Endometrium (tissue), 2 donors: ENCODE data around the gene HTRA3.
"Not testable (repeated sequence)": the region's sequence is repeated elsewhere in the genome, so short reads cannot be mapped to it uniquely, and the experiment has no call there.

Experiments used
- FAIRE-seq: peaks from 2 replicates; lab custom pipeline; 2012; peaks lifted over from hg19 to GRCh38; lab: Jason Lieb, UNC
- donor health status: control.
- donor health status: control.

HTRA3 gene

DNA sequence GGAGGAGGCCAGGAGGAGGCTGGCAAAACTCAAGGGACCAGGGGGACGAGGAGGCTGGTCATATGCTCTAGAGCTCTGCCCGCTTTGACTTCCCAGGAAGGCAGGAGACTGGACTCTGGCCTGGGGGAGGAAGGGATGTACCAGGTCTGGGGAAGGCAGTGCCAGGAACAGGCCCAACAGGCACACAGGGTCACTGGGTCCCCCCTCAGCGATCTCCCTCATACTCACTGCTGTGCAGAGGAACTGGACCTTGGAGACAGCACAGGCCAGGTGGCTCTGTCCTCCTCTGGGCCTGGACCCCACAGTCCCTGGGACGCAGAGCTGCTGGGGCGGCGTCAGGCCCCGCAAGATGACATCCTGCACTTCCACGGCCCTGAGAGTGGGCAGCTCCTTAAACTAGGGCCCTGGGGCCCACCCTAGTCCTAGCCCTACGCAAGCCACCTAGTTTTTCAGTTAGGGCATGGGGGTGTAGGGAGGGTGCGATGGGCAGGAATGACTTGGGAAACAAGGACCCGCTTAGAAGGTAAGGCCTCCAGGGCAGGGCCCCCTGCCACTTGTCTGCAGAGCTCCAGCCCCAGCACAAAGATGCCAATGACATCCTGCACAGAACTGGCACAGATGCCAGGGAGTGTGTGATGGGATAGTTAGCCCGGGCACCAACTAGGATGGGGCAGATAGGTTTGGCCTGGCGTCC is 59.5 kb downstream of the HTRA3 start:
- FAIRE-seq: no peak

DNA sequence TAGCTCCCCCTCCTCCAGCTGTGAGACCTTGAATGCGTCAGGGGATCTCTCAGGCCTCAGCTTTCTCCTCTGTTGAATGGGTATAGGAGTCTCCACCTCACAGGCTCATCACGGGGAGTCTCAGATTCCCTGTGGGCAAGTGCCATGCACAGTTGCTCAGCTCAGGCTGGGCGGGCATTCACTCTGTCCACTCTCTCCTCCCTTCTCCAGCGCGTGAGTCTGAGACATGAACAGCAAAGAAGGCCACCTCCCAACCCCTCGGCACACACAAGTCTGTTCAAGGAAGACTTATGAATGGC is 60.0 kb downstream of the HTRA3 start:
- no peak for FAIRE-seq

DNA sequence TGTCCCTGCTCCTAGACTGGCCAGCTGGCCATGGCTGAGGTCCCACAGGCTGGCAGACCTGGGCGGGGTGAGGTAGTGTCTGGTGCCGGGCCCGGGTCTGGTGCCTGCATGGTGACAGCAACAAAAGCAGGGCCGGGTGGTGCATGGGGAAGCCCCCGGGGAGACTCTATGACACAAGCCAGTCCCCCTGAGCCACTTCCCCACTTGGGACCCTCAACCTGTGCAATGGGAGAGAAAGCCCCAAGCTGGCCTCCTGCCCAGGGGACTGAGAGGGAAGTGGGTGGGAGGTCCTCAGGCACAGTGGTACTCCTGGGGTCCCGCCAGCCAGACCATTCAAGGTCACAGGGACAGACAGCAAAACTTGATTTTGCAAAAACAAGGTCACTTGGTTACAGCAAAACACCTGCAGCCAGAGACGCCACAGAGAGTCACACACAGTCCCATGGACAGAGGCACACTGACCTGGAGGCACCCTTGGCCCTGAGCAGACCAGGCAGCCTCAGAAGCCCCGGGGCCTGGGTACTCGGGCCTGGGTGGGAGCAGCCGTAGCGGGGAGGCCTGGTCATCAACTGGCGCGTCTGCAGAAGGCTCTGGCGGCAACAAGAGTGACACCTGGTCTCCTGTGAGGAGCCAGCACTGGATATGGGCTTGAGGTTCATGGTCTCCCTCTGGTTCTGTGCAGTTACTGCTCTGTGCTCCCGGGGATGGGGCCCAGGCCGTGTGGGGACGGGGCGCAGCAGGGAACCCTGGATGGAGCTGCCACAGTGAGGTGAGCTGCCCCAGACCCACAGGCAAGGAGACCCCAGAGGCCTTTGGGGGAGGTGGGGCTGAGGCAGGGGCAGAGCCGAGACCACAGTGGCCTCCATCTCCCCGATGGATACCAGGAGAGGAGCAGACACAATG is 60.6 kb downstream of the HTRA3 start:
- FAIRE-seq: no peak

DNA sequence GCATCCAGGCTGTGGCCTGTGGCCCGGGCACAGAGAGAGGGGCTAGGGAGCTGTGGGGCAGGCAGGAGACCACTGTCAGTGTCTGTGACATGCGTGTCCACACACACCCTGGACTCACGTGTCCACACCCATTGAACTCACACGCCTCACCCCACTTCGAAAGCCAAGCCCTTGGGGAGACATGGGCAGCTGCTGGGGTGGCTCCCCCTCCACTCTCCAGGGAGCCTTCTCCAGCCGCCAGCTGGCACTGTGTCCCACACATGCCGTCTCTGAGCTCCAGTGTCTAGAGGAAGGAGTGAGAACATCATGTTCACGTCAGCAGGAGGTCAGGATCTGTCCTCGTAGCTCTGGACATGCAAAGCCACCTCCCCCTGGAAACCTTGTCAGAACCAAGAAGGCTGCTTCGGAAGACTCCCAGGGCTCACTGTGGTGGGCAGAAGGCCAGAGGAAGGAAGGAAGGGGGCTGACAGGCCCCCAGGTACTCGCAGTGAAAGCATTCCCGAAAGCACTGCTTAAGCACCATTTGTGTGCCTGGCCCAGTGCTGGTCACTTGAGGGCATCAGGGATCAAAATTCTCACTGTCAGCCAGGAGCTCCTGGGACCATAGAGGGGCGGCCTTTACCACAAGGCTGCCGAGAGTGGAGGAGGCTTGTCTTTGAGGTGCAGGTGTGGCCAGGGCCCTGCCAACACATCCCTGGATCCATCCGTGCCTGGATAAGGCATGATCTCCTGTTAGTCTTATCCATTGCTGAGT is 61.4 kb downstream of the HTRA3 start:
- FAIRE-seq: no peak

DNA sequence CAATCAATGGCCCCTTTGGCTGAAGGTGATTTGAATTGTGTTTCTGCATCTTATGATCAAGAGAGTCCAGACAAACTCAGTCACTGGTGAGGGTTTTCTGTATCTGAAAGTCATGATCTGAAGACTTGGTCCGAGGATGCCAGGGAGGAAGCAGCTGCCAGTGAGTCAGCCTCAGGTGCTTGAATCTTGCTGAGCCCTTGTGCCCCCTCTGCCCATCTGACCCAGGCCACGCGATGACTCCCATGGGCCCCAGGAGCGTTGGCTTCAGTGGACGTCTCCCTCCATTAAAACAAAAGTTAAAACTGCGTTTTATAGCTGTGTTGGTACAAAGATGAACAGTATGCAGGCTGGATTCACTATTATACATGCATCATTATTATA is 62.0 kb downstream of the HTRA3 start:
- no peak for FAIRE-seq

DNA sequence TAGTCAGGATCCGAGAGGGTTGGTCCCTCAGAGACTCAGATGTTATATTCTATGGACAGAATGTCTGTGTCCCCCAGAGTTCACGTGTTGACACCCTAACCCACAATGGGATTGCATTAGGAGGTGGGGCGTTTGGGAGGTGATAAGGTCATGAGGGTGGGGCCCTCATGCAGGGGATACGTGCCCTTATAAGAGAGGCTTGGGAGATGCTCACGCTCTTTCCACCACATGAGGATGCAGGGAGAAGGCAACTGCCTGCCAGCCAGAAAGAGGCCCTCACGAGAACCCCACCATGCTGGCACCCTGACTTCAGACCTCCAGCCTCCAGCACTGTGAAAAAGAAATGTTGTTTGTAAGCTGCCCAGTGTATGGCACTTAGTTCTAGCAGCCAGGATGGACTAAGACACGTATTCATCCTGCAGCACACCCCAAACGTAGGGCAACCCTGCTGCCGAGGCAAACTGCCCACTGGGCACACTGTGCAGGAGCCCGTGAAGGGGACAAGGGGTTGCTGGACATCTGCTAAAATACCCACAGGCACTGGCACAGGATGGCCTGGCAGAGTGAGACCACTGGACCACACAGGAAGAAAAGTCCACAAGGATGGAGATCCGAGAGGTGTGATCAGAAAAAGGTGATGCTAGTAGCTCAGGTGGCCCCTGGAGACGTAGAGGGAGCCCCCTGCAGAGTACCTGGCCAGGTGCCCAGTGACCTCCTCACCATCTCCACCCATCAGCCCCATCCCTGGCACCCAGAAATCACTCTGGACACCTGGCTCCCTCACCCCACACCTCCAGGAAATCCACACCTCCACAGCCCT is 62.7 kb downstream of the HTRA3 start:
- FAIRE-seq: no peak

DNA sequence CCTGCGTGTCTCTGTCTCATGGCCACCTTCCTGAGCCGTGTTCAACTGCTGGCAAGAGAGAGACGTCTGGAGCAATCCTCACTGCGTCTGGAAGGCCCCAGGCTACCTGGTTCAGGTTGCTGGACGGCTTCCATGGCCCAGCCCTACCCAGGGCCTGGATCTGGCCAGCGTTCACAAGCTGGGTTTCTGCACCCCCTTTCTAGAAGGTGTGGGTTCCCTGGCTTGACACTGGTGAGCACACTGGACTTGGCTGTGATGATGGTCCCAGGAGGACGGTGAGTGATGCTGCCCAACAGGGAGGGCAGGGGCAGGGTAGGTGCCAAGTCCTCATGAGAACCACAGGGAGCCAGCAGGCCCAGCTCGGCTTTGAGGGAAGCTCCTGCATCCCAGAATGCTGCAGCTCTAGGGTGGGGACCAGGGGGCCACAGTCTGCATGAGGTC is 63.4 kb downstream of the HTRA3 start:
- no peak for FAIRE-seq

DNA sequence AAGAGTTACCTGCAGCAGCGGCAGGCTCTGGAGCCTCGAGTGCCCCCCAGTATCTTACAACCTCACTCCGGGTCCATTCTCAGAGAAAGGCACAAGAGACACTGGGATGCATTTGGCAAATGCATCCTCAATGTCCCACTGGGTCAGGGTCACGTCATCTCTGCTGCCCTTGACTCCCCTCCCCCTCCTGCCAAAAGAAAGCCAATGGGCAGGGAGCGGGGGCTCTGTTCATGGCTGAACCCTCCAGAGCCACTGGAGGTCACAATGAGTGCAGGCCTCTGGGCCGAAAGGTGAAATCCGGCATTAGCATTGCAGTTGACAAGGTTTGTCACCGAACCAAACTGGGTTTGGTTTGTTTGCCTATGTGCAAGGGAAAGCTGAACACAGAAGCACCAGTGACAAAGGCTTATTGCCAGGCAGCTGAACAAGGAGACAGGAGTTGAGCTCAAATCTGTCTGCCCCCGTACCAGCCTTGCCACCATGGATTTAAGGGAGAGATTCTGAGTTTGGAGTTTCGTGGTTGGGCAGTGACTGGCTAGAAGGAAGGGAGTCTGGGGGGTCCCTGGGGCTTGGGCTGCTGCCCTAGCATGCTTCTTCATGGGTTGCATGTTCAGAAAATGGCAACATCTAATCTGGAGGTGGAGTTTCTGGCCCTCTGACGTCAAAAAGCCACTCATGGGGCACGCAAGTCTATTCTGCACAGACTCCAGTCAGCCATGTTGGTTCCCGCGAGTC is 64.3 kb downstream of the HTRA3 start:
- FAIRE-seq: no peak

DNA sequence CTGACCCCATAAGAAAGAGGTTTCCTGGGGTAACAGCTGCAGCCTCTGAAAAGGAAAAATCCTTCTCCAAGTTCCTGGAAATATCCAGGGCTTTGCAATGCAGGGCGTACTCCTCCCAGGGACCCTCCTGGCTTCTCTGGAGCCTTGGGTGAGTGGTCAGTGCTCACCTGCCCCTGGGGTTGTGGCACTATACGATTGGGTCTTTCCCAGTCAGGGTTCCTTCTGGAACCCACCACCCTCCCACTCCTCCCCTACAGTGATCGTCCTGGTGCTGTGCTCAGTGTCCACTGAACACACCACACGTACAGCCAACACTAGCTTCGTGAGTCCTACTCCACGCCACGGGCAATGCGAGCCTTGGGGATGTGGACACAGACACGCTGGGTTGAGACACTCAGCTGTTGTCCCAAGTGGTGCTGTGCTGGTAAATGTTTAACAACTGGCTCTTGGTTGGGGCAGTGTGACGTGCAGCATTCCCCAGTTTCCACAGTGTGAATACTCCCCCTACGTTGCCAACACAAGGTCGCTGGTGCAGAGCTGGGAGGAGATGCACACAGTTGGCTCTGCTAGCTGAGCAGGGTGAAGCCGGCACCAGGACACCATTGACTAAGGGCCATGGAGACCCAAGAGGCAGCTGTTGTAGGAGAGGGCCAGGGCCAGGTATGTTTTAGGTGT is 65.4 kb downstream of the HTRA3 start:
- FAIRE-seq: no peak

DNA sequence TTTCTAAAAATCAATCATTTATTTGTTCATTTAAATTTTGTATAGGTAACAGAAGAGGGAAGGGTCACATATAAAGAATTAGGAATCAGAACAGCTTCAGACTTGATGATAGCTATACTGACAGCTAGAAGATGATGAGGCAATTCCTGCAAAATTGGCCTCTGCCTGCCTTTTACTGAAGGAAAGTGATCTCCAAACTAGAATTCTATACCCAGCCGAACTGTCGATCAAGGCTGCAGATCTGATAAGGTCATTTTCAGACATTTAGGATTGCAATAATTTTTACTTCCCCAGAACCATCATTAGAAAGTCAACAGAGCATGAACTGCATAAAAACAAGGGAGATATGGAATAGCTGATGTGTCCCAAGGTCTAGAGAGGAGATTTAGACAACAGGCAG is 66.3 kb downstream of the HTRA3 start:
- FAIRE-seq: no peak

DNA sequence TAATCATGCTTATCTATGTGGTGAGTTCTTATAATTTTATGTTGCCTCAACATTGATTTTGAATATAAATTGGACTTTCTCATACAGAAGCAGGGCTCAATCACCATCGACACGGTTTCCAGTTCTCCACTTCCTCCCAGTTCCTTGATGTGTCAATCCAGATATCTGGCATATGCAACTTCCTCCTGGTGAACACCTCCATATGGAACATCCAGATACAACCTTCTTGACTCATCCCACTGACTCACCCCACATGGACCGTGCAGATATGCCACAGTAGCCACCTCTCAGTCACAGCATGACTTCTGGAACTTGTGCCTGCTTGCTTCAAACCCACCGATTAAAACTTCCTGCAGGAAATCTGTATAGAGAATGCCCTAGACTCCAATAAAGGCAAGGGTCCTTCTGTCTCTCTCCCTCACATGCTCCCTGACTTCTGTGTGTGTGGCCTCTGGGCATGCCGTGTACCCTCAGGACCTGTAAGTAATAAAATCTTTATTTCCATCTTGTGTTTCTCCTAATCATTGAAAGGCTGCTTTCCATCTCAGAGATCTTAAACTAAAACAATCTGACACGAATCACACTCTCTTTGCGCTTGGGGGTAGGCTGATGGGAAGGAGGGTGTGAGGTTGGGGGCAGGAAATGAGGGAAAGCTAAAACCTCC is 67.0 kb downstream of the HTRA3 start:
- no peak for FAIRE-seq

DNA sequence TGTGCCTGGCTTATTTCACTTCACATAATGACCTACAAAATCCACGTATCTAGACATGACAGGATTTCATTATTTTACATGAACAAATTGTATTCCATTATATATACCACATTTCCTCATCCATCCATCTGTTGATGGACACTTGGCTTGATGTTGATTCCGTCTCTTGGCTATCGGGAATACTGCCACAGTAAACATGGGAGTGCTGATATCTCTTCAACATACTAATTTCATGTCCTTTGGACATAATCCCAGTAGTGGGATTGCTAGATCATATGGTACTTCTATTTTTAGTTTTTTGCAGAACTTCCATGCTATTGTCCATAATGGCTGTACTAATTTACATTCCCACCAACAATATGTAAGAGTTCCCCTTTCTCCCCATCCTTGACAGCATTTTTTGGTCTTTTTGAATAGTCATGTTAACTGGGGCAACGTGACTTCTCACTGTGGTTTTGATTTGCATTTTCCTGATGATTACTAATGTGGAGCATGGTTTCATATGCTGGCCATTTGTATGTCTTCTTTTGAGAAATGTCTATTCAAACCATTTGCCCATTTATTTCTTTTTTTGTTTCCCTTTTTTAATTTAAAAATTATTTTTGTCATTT is 68.9 kb downstream of the HTRA3 start:
- no peak for FAIRE-seq

DNA sequence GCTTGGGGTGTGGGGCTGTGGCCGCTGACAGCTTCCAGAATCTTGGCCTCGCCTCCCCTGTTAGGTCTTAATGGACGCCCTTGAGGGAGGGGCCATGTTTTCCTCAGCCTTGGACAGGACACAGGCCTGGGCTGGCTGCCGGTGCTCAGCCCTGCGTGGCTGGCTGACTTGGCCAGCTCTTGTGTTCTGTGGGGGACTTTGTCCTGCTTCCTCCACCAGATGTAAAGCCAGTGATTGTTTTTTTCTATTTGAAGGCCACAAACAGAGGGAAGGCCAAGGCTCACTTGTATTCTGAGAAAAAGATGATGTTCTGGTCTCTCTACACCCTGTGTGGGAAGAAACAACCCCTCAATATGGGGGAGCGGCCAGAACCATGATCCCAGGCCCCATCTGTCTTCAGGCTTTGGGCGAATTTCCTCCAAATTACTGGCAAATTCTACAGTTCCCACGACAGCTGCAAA is 71.3 kb downstream of the HTRA3 start:
- FAIRE-seq: peak; percentile 97

DNA sequence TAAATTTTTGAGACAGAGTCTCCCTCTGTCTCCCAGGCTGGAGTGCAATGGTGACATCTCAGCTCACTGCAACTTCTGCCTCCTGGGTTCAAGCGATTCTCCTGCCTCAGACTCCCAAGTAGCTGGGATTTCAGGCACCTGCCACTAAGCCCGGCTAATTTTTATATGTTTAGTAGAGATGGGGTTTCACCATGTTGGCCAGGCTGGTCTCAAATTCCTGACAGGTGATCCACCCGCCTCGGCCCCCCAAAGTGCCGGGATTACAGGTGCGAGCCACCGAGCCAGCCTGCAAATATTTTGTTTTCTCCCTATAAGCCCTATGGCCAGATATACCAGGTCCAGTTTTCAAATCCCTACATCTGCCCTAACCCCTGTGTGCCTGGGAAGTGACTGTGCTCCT is 71.7 kb downstream of the HTRA3 start:
- FAIRE-seq: not testable (repeated sequence)

DNA sequence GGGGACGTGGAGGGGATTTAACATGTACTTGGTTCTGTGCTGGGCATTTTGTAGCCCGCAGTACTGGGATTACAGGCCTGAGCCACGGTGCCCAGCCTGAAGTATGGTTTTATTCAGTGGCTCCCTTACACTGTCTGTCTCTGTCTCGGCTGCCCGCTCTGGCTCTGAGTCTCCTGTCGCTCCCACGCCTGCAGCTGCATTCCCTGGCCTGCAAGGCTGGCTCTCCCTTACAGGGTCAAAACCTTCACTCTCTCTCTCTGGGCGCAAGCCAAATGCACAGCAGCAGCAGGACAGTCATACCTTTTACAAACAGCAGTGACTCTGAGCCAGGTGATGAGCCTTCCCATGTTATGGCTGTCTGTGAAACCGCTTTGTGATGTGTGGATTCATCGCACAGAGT is 72.1 kb downstream of the HTRA3 start:
- no peak for FAIRE-seq

DNA sequence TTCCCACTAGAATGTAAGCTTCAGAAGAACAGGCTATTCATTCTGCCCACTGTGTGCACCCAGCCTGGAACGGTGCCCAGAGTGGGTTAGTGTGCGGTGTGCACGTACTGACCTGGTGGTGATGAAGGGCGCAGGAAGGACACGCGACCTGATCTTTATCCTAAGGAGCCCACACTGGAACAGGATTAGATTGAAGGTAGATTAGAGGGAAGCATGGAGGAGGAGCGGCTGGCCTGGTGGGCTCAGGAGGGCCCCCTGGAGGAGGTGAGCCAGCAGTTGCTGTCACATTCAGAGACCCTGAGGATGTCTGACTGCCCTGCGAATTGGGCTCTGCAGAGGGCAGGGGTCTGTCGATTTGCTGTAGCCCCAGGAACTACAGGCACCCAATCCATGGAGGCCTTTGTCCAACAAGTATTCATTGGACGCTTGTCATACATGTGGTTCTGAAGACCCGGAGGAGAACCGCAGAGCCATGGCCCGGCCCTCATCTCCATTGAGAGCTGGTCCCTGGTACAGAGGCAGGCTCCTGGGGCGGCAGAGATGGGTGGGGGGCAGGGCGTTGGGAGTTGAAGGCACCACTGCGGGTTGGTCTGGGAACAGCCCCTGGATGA is 73.2 kb downstream of the HTRA3 start:
- FAIRE-seq: no peak

DNA sequence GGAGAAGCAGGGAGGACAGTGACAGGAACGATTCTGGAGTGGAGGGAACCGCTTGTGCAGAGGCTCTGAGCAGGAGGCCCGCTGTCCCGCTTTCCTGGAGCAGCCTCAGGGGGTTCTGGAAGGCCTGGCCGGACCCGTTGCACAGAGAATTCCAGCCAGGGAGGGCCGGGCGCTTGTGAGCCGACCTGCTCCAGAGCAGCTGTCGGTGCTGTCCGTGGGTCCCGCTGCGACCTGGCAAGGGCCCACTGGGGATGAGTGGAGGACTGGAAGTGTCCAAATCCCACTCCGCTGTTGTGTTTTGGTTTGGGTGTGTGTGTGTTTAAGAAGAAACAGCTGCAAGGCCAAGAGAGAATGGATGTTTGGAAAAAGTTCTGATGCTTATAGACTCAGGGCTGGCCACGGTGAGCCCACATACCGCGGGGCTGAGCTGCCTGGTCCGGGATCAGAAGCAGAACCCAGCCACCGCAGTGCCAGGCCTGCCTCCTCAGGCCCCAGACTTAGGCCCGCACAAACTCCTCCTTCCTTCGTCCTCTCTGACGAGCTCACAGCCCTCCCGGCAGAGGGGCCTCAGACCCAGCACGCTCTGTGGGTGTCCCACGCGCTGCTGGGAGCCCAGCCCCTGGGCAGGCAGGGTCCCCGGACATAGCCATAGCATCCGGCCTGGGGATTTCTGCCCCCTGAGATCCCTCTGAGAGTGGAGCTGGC is 73.9 kb downstream of the HTRA3 start:
- no peak for FAIRE-seq

DNA sequence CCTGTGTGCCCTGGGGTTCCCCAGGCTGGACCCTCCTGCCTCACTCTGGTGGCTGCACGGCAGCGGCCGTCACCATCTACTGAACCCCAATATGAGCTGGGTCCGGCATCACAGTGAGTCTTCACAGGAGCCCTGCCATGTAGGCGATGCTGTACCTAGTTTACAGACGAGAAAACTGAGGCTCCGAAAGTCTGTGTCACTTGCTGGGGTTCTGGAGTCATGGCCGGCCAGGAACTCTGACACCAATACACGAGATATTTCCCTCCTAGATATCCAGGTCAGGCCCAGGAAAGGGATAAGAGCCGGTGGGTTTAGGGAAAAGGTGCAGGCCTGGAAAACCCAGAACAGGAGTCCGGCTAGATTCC is 74.4 kb downstream of the HTRA3 start:
- no peak for FAIRE-seq

DNA sequence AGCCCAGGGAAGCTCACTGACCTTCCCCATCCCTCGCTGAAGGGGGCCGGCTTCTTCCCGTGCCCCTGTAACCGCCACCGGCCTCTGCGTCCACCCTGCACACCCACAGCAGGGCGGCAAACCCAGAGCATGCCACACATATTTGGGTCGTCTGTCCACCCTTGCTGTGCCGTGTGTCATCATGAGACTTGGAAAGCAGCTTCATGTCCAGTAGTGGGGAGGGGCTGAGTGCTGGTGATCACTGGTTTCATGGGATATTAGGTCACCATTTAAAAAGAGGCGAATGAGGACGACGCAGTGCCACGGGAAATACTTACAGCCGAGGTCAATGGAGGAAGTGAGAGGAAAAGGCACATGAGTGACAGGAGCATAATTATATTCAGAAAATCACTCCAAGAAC is 74.8 kb downstream of the HTRA3 start:
- FAIRE-seq: no peak
